SKM-1 (cell line): ENCODE data around the gene CDH13.

ENCODE experiments used
- DNase-seq: peaks from one replicate; lab custom pipeline; 2025; ENCODE audit not compliant: unreplicated experiment; lab: John Stamatoyannopoulos, UW

The CDH13 gene

DNA sequence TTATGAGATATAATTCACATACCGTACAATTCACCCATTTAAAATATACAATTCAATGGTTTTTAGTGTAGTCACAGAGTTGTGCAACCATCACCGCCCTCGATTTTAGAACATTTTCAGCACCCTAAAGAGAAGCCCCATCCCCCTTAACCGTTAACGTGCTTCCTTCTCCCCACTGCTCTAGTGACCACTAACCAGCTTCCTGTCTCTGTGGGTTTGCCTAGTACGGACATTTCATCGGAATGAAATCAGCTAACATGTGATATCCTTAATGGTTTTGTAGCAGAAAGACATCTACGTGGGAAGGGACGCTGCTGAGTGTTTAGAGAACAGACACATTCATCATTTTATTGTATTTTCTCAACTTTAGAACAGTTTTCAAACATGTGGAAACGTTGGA lies 1100.2 kb downstream of the CDH13 start:
- DNase-seq: no peak

DNA sequence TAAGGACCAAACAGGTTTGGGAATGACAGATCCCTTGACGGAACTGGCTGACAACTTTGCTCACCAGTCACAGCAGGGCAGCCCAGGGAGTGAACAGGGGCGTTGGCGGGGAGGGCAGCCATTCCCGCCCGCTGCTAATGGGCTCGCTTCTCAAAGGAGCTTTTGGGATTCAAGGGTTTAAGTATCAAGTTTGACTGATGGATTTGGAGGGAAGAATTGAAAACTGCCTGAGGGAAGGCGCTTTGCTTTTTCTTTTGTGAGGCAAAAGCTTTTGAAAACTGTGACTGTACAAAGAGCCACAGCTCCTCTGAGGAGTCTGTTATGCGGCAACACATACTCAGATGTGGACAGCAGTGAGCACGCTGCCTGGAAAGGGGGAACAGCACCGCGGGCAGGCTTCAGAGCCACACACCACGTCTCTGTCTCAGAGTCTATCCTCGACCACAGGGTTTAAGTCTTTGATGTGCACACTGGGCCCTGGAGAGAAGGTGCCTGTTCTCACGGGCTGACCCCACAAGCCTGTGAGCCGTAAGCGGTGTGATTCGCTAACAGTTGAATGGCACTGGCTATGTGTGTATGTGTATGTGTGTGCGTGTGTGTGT lies 1101.1 kb downstream of the CDH13 start:
- no peak for DNase-seq

DNA sequence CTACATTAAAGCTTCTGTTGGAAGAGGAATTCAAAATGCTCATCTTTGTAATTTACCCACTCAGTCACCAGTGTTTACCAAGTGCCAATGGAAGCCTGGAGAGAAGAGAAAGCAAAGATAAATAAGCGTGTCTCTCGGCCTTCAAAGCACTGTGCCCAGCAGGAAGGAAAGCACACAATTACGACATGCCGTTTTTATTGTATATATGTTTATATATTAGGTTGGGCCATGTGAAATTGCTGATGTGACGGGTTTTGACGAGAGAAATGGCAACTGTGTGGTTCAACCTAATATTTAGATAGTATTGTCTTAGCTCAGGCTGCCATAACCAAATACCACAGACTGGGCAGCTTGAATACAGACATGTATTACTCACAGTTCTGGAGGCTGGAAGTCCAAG lies 1101.7 kb downstream of the CDH13 start:
- DNase-seq: no peak

DNA sequence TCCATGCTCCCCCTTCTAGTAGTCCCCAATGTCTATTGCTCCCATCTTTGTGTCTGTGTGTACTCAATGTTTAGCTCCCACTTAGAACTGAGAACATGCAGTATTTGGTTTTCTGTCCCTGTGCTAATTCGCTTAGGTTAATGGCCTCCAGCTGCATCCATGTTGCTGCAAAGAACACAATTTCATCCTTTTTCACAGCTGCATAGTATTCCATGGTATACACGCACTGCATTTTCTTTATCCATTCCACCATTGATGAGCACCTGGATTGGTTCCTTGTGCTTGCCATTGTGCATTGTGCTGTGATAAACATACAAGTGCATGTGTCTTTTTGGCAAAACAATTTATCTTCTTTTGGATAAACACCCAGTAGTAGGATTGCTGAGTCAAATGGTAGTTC lies 1104.0 kb downstream of the CDH13 start:
- no peak for DNase-seq

DNA sequence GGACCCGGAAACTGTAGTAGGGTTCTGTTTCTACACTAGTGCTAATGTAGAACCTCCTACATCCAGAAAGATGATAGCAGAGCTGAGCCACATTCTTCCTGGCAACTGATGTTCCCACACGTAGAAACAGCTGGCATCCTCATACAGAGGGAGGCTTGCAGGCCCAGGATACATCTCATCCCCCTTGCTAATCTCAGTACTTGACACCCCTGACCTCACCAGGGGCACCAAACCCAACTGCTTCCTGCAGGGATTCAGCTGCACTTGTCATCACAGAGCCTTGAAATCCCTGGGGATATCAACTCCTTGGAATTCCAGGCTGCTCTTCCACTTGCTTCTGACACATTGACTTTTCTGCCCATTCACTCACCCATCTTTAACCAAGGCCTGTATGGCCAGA lies 1105.8 kb downstream of the CDH13 start:
- DNase-seq: no peak

DNA sequence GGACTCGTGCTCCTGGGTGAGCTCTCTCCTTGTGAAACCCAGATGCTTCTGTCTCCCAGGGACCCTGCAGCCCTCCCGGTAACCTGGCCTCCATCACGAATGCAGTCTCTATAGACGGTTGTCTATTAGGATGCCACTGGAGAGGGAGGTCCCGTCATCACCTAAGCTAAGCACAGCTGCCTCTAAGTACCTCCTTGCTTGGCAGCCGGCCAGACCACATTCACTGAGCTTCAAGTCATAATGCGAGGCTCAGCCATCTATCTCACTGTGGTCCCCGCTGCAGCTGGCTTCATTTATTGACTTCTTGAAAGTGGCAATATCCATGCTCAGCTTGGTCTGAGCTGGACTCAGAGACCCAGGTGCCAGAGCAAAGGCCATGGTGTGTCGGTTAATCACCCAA lies 1106.5 kb downstream of the CDH13 start:
- no peak for DNase-seq

DNA sequence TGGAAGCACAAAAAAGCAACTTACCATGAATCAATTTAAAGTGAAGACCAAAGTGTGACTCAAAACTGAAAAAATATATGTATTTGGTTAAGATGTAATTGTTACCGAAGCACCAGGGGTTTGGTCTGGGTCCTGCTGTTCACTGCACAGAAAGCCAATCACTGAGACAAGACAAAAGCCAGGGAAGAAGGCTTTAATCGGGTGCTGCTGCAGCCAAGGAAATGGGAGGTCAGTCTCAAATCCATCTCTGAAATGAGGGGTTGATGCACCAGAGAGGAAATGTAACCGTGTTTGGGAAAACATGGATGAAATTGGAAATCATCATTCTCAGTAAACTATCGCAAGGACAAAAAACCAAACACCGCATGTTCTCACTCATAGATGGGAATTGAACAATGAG lies 1107.4 kb downstream of the CDH13 start:
- no peak for DNase-seq

DNA sequence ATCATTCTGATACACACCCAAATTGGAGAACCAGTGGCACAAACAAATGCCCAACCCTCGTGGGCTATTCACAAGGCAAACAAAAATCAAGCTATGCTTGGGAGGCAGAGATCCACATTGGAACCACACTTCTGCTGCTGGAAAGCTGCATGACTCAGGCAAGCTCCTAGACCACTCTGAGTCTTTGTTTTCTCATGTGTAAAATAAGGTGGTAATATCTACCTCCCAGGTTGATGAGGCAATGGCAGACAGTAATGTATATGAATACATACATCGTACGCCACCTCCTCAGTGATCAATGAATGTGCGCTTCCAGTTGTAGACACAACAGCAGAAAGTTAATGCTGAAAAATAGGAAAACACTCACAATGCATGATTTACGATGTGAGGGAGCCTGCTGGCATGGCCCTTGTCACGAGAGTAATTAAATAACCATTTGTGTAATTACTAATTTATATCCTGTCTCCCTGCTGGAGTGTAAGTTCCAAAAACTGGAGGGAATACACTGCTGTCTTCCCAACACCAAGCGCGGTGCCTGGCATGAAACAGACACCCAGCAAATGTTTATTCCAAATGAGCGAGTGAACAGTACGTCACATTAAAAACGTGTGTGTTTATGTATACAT lies 1111.1 kb downstream of the CDH13 start:
- no peak for DNase-seq

DNA sequence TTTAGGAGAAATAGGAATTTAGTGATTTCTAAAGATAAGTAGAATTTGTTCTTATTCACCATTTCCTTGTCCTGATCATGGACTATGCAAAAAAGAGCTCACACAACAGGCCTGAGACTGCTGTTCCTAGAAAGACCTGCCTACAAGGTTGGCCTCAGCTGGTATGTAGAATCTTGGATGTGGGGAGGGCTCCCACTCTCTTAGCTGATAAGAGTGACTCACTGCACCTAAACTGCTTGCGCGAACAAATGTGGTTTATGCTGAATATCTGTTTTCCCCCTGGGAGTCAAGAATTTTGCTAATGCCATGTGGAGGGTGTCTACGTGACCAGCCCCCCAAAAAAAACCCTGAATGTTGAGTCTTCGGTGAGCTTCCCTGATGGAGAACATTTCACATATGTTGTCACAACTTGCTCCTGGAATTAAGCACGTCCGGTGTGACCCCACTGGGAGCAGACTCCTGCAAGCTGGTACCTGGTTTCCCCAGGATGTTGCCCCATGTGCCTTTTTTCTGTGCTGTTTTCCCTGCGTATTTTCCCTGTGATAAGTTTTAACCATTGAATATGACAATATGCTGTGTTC lies 1112.2 kb downstream of the CDH13 start:
- no peak for DNase-seq

DNA sequence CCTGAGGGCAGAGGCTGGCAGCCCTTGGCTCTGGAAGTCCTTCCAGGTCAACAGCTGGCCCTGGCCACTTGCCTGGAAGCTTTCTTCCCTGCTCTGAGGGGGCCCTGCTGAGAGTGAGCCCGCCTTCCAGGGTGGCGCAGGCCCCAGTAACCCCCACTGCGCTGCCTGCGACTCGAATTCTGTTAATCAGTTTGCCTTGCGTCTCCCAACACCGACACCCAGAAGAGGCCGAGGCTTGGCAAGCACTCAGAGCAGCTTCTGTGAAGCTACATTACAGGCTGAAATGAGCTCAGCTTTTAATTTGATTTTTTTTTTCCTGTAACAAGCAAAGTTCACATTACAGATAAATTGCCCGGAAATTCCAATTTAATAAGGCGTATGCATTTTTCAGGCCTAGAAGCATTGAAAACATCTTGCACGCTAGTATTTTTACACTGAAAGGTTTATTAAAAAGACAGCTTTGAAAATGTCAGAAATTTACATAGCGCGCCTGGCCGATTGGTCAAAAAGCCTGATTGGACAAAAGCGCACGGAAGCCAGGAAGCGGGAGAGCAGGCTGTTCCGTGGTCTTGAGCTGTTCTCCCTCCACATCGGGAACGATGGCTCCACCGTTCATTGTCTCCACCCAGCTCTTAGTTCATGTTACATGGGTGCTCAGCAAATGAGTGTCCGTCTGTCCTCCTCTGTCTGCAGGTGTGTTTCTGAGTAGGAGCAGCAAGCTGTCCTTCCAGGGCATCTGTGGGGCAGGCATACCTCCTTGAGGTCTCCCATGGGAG lies 1115.5 kb downstream of the CDH13 start:
- DNase-seq: no peak

DNA sequence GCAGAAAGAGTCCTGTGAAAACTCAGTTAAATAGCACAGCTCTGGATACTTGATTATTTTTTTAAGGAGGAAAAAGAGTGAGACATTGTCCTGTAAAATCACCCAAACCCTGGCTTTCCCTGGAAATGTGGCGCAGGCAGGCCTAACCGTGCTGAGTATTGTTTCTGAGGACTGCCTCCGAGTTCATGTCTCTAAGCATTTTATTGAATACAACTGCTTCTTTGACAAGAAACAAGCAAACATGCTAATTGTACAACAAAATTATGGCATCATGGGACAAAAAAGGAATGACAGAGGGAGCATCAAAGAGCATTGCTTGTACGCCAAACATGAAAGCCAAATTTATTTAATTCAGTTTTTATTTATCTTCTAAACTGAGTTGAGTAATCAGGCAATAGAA lies 1116.5 kb downstream of the CDH13 start:
- DNase-seq: no peak

DNA sequence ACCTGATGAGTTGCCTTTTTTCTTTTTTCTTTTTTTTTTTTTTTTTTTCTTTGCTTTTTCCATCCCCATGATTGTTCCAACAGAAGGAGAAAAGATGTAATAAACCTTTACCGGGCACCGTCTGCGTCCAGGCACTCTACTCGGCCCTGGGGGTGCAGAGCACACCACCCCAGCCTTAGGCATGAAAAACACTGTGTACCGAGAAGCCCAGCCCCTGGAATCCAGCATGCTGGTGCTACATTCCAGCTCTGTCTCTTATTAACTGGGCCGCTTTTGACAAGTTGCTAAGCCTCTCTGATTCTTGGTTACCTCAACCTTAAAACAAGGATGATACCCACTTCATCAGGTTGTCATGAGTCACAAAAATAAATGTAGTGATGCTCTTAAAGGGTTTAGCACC lies 1117.0 kb downstream of the CDH13 start:
- no peak for DNase-seq

DNA sequence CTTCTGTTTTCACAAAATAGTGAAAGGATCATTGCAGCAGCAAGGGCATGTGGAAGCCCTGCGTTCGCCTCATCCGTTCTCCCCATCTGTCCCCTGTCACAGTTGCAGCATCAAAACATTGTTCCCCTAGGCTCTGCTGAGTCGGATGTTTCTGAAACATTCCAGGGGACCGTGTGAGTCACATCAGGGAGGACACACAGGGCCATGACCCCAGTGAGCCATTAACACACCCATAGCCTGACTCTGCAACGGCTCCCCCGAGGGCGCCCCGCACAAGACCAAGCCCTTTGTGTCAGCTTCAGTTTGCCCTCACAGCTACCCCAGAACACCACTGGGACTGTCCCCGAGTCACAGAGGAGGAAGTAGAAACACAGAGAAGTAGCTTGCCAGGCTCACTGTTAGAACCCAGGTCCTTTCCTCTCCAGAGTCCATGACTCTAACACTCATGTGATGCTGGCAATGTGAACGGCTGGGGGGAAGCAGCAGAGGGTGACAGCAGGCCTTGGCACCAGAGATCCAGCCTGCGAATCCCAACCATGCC lies 1117.7 kb downstream of the CDH13 start:
- no peak for DNase-seq

DNA sequence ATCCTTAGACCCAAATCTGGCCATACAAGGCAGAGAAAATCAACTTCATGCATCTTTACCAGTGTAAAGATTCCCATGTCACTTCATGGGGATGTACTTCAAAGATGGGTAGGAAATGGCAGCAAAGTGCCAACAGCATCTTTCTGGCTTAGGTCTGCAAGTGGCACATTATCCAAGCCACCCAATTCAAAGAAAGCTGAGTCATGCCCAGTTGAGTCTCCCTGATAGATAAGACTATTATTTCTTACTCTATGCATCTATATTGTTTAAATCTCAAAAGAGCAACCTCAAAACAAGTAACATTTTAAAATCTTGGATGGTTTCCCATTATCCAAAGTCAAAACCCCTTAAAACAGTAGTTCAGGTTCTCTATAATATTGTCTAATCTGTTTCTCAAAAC lies 1119.8 kb downstream of the CDH13 start:
- DNase-seq: no peak

DNA sequence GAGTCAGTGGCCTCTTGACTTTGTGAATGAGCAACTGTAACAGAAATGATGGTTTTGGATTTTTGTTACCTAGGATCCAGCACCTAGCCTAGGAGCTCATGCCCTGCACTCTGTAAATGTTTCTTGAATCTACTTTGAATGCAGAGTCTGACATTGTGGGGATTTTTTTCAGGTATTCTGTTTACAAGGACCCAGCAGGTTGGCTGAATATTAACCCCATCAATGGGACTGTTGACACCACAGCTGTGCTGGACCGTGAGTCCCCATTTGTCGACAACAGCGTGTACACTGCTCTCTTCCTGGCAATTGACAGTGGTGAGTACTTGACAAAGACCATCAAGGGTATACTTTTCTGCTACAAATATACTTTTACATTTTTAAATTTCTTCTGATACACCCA lies 1121.2 kb downstream of the CDH13 start:
- DNase-seq: no peak

DNA sequence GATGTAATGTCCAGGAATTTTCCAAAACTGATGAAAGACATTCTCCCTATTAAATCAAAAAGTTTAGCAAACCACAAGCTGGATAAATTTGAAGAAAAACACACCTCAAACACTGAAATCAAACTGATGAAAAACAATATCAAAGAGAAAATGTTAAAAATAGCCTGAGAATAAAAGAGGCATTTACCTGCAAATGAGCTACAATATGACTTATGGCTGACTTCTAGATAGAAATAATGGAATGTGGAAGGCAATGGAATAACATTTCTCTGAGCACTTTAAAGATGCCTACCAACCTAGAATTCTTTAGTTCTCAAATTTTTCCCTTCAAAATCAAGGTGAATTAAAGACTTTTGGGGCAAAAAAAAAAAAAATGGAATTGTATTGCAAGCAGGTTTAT lies 1128.6 kb downstream of the CDH13 start:
- DNase-seq: no peak

DNA sequence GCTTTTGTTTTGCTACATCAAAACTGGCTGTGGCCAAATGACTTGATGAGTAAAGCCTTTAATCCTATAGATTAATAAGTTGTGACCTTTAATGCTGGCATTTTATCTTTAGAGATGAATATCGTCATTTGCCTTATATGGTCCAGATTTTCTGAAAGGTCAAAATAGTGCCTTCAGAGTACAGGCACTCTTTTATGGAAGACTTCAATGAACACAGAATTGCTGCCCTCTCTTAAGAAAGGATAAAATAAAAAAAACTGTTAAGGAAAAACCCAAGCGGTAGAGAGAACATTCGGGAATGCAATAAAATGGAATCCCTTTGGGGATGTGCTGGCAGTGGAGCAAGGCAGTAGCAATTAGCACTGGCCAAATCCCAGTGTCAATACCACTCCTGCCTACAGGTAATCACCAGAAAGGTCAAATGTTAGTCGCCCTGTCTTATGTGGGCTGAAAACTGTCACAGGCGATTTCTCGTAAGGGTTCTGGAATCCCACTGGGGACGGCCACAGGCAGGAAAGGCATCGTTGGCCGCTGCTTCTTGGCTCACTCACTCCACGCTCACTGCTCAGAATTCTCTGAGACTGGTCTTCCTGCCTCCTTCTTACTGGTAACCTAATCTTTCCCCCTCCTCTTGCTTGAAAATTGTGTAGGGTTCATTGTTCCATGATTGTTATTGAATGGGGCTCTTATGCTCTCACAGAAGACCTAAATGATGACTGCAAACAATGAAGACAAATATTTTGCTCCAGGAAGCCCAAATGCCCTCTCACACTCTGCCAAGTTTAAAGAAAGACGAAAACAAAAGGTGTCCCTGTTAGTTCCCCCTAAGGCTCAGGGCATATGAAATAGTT lies 1135.6 kb downstream of the CDH13 start:
- no peak for DNase-seq

DNA sequence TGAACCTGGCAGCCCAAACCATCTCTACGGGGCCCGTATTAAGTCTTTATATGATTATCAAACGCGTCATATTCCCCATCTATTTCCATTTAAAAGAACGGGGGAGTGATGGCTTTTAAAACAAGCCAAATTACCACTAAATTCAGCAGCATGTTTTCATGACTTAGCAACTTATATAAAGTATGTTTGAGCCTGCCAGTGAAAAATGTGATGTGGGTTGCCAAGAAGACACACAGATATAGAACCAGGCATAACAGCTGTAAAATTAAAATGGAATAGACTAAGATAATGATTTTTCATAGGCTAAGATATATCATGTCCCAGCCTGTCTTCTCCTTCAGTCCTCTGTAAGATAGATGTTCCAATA lies 1136.2 kb downstream of the CDH13 start:
- DNase-seq: no peak

DNA sequence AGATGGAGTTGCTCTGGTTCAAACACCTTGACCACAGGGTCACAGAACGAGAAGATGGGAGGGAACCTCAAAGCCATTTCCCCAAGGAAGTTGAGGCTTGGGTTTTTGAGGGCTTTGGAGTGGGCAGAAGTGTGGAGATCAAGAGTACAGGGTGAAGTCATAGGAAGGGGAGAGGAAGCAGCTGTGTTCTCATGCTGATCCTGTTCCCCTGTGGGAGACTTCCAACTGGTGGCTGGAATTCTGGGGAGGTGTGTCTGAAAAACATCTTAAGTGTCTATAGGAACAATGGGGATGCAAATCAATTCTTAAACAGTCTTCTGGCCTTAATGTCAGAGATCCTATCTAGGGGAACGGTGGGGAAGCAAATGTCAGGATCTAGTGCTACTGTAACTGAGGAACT lies 1142.2 kb downstream of the CDH13 start:
- no peak for DNase-seq

DNA sequence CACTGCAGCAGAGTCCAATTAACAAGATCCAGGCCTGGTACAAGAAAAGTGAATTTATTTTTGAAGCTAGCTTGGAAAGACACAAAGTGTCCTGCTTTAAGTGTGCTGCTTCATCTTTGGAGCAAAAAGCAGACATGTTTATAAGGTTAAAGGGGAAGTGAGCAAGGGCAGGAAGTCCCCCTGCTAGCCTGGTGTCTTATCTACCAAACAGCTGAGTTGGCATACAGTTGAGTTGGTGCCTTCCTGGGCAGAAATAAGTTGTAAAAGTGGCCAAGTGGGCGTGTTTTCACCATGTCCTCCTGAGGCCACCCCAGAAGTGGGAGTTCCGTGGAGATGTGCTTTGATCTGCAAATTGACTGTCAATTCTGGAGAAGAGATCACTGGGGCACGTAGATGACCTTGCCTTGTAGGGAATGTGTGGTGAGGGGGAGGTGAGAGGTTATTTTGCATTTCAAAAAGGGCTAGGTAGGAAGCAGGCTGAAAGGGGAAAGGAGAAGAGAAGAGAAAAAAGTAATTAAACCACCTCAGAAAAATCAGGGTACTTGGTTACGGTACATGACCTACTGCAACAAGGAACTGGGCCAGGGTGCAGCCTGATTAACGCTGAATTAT lies 1142.7 kb downstream of the CDH13 start:
- no peak for DNase-seq
